ENCODE results near the gene KRTAP21-1.
"Not testable (repeated sequence)": the region's sequence is repeated elsewhere in the genome, so short reads cannot be mapped to it uniquely, and the experiment has no call there.

Gene KRTAP21-1

DNA sequence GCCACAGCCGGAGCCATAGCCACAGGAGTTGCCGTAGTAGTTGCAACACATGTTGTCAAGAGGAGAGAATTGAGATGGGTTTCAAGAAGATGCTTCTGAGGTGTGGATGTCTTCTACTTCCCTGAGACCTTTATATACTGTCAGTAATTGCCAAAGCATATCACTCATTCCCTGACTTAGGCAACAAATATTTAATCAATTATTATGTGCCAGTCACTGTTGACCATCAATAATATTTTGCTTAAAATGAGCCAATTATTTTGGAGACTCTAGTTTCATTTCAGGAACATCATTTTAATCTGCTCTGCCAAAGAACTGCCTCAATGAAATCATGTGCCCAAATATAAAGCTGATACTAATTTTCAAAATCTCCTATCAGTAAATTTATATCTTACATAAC is at the start of gene KRTAP21-1:
Gene KRTAP21-1 (minus strand): TSS at position 101 of the 400 bp plus-strand sequence. CDS start 50 bp downstream, at position 51.
- DNase-seq: not testable (repeated sequence)

DNA sequence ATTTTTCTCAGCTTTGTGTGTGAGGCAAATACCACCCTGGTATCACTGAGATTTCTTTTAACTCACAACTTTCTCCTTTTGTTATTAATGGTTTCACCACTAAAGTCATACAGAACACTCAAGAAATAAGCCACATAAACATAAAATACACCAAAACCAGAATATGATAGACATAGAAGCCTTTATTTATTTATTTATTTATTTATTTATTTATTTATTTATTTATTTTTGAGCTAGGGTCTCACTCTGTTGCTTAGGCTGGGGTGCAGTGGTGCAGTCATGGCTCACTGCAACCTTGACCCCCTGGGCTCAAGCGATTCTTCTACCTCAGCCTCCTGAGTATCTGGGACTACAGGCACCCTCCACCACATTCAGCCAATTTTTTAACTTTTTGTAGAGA is 45.4 kb upstream of the KRTAP21-1 start:
- no peak for DNase-seq

- DNase-seq: no peak
Observed at GRCh38 chr21:30793581-30794314, 38.5 kb upstream of the KRTAP21-1 start.

- DNase-seq: no peak
Observed at GRCh38 chr21:30779249-30779648, 24.0 kb upstream of the KRTAP21-1 start.

GRCh38 chr21:30769724-30770431 is 14.7 kb upstream of the KRTAP21-1 start:
- no peak for DNase-seq

- DNase-seq: no peak
Observed at GRCh38 chr21:30760776-30761175, 5.5 kb upstream of the KRTAP21-1 start.

DNA sequence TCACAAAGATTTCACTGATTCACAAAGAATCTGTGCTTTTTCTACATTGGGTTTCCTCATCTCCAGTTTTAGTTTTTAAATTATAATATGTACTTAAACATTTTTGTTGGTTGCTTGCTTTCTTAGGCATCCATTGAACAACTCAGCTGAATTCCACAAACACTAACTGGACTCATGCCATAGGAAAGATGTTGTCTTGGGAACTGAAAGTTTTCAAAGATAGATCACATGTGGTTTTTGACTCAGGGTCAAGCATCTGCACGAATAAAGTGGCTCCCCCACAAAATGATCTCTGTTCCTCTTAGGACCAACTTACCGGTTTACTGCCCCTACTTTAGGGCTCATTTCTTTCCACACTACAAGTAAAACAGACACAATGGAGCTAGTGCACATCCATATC is 3.1 kb upstream of the KRTAP21-1 start:
- DNase-seq: no peak

GRCh38 chr21:30747159-30747558 is 8.1 kb downstream of the KRTAP21-1 start, which contains the start of gene KRTAP21-2:
Gene KRTAP21-2, minus strand, starts transcription at chr21:30747259. Its CDS starts 57 bp downstream, at chr21:30747202.
- DNase-seq: no peak

GRCh38 chr21:30740462-30740861 is 14.8 kb downstream of the KRTAP21-1 start:
- DNase-seq: no peak

- DNase-seq: peak; percentile 2
Observed at GRCh38 chr21:30733026-30733425, 22.2 kb downstream of the KRTAP21-1 start.

DNA sequence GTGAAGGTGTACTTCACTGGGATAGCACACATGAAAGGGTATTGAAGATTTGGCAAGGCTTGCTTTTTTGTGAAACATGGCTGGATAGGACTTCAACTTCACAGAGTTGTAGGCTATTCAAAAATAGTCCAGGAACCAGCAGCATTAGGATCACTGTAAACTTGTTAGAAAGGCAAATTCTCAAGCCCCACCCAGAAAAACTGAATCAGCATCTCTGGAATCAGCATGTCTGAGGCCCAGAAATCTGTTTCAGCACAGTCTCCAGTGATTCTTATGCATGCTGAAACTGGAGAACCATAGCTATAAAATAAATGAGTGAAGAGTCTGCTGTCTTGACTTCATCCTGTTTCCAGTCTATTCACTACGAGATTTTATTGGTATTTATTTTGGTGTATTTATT is 28.5 kb downstream of the KRTAP21-1 start:
- DNase-seq: no peak

- DNase-seq: no peak
Observed at GRCh38 chr21:30719401-30719800, 35.8 kb downstream of the KRTAP21-1 start.

- no peak for DNase-seq
Observed at GRCh38 chr21:30718239-30718909, 36.9 kb downstream of the KRTAP21-1 start, which contains the start of gene KRTAP21-3. Gene KRTAP21-3, minus strand, starts transcription at chr21:30718777. Its CDS starts 18 bp downstream, at chr21:30718759.

- no peak for DNase-seq
Observed at GRCh38 chr21:30717105-30717504, 38.1 kb downstream of the KRTAP21-1 start.

DNA sequence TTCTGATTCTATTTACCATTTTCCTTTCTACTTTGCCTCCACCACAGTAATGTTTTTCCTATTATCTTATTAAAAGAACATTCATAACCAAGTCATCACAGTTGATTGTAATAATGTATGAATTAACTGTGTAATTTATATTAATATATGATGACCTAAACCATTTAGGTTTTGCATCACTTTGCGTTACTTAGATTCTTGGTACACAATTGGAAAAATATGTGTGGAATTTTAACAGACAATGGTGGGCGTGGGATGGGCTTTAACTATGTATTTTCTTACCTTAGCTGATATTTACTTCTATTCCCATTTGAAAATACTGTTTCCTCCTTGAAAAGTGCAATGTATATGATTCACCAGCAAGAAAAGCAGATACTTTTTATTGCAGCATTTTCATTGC is 40.3 kb downstream of the KRTAP21-1 start:
- no peak for DNase-seq

- no peak for DNase-seq
Observed at GRCh38 chr21:30714456-30714855, 40.8 kb downstream of the KRTAP21-1 start.

GRCh38 chr21:30713766-30714165 is 41.5 kb downstream of the KRTAP21-1 start:
- DNase-seq: no peak

GRCh38 chr21:30710499-30710898 is 44.7 kb downstream of the KRTAP21-1 start:
- DNase-seq: no peak

GRCh38 chr21:30707409-30707808 is 47.8 kb downstream of the KRTAP21-1 start:
- DNase-seq: no peak

Measured in NCI-H446 treated with DMSO at 0.1 percent for 48 hours (cell line).